HepG2 (cell line): ENCODE measurements around the gene ETV6. TPM values are rescaled to one million over a fixed set of nuclear protein-coding genes. Genes with fewer than 3 reads are reported as not detected.
A peak's percentile ranks its signal among the peaks of the same experiment; 100 is the strongest.

ENCODE experiments used
- ATAC-seq: fragments of 200-7000 bp; cut with Tn5 transposase; 3 replicates; pipeline ENCODE4 v1.9.1; 2020; ENCODE audit warnings: mild to moderate bottlenecking, moderate library complexity
- BruUV-seq: library from RNA; stranded (reverse); fragments of 400-500 nt; replicated peaks from 2 replicates; lab custom pipeline; 2021; lab: Mats Ljungman, UMichigan
- CTCF ChIA-PET: fragments of 300-600 bp; formaldehyde crosslinking; extraction: SDS; loops from one replicate; lab custom pipeline; 2021; ENCODE audit warnings: low total read pairs, inconsistent platforms, low intra/inter-chr PET ratio; lab: Yijun Ruan, JAX
- POLR2A ChIA-PET: fragments of 350-600 bp; sonication (Branson Sonifier 250); formaldehyde crosslinking; loops from one replicate; lab custom pipeline; 2020; ENCODE audit warnings: antibody characterized with exemption, inconsistent platforms; lab: Yijun Ruan, JAX
- DNase-seq: peaks from one replicate; pipeline ENCODE4 v3.0.0-alpha.2; 2015; ENCODE audit warnings: low spot score
- FAIRE-seq: peaks from 3 replicates; lab custom pipeline; 2011; peaks lifted over from hg19 to GRCh38; lab: Jason Lieb, UNC
- H2AFZ ChIP-seq: one replicate; pipeline ENCODE4 v1.6.1; 2011; ENCODE audit warnings: low read length, inconsistent platforms
- H3K27ac ChIP-seq: fragments of 300-600 bp; 3 replicates; pipeline ENCODE4 v1.8.0; 2011; ENCODE audit warnings: mixed run types, mild to moderate bottlenecking, mixed read lengths, low read length, inconsistent platforms; ENCODE audit not compliant: insufficient read depth; ENCODE audit errors: extremely low read length
- H3K27me3 ChIP-seq, 2 experiments: fragments of 200-600 bp in 1 of 2; 2 replicates in 1 of 2; 3 replicates in 1 of 2; pipeline versions ENCODE4 v1.6.0 to v1.8.0; 2011; ENCODE audit warnings: low read length in 2 of 2, mild to moderate bottlenecking in 2 of 2, moderate library complexity in 2 of 2, inconsistent platforms in 1 of 2; ENCODE audit not compliant: insufficient read depth in 2 of 2, control insufficient read depth in 1 of 2
- H3K36me3 ChIP-seq, 2 experiments: fragments of 200-600 bp in 1 of 2; replicated peaks in 1 of 2; 2 replicates in 1 of 2; 3 replicates in 1 of 2; pipeline versions ENCODE4 v1.5.1 to v1.8.0; 2011; ENCODE audit warnings: low read length in 2 of 2, inconsistent platforms in 1 of 2; ENCODE audit not compliant: insufficient read depth in 2 of 2, control insufficient read depth in 1 of 2
- H3K4me1 ChIP-seq: 2 replicates; pipeline ENCODE4 v1.5.1; 2012; ENCODE audit warnings: low read length, inconsistent platforms; ENCODE audit not compliant: insufficient read depth
- H3K4me2 ChIP-seq: 2 replicates; pipeline ENCODE4 v1.6.0; 2011; ENCODE audit warnings: low read depth, low read length, inconsistent platforms
- H3K4me3 ChIP-seq, 3 experiments: fragments of 200-600 bp in 1 of 3; sonication (generic), shearing (Covaris generic) in 1 of 3; replicated peaks in 1 of 3; 2 replicates each; pipeline ENCODE4 v1.5.1; 2011 to 2016; ENCODE audit warnings: low read length in 3 of 3, inconsistent platforms in 2 of 3, low read depth in 2 of 3, mild to moderate bottlenecking in 2 of 3, control low read depth in 1 of 3, mixed read lengths in 1 of 3; ENCODE audit not compliant: insufficient read depth in 1 of 3
- H3K79me2 ChIP-seq: one replicate; pipeline ENCODE4 v1.6.1; 2011; ENCODE audit warnings: low read length, inconsistent platforms; ENCODE audit not compliant: insufficient read depth
- H3K9ac ChIP-seq: 2 replicates; pipeline ENCODE4 v1.6.0; 2011; ENCODE audit warnings: mild to moderate bottlenecking, low read depth, low read length, inconsistent platforms; ENCODE audit not compliant: insufficient read depth
- H3K9me3 ChIP-seq: 2 replicates; pipeline ENCODE4 v1.5.1; 2012; ENCODE audit warnings: mild to moderate bottlenecking, low read length
- H4K20me1 ChIP-seq: 2 replicates; pipeline ENCODE4 v1.6.0; 2011; ENCODE audit warnings: inconsistent platforms, mild to moderate bottlenecking, low read length, moderate library complexity; ENCODE audit not compliant: insufficient read depth
- FOSL2 ChIP-seq: sonication (generic); formaldehyde crosslinking; IDR thresholded peaks from 2 replicates; pipeline ENCODE4 v1.4.0; 2020; ENCODE audit warnings: missing genetic modification reagents
- RXRB ChIP-seq: IDR thresholded peaks from 2 replicates; pipeline ENCODE4 v1.6.1; 2016; ENCODE audit warnings: borderline replicate concordance, missing genetic modification reagents, missing compliant biosample characterization
- ZNF687 ChIP-seq: sonication (generic); formaldehyde crosslinking; IDR thresholded peaks from 2 replicates; pipeline ENCODE4 v1.5.1; 2020; ENCODE audit warnings: mild to moderate bottlenecking, missing genetic modification reagents, moderate library complexity
- WGBS: methylation state at CpG from one replicate; pipeline ENCODE4 v1.1.6; 2017; ENCODE audit warnings: low lambda C conversion rate; 5-methylcytosine and 5-hydroxymethylcytosine counted together
- in situ Hi-C: cut with HindIII; loops from 2 replicates; pipeline ENCODE4 v1.10.0; 2017; ENCODE audit warnings: low pct_unique_long_range_greater_than_20kb; ENCODE audit not compliant: extremely low pct_ligation_motif_present
- intact Hi-C: fragments of 100-400 bp; cut with micrococcal nuclease; formaldehyde crosslinking; loops from one replicate; pipeline ENCODE4 v1.10.0; 2022; ENCODE audit not compliant: unreplicated experiment
- polyA plus RNA-seq, 8 experiments: library from polyadenylated mRNA; depleted of rRNA in 3 of 8; stranded (reverse) in 7 of 8; unstranded in 1 of 8; fragments of >200 nt; fragmentation: Illumina TruSeq in 4 of 8; extraction: Trizol in 4 of 8; gene quantifications; 2 replicates each; pipeline versions ENCODE4 v1.2.1 to v1.2.3, GENCODE V29; 2011 to 2016; ENCODE audit warnings: low read depth in 4 of 8, missing spikeins in 1 of 8, mixed read lengths in 1 of 8; ENCODE audit not compliant: insufficient read depth in 1 of 8
- total RNA-seq, 5 experiments: library from RNA; depleted of rRNA; stranded (reverse); fragments of >200 nt; fragmentation: Illumina TruSeq; extraction: Trizol; gene quantifications; 2 replicates each; pipeline ENCODE4 v1.2.3, GENCODE V29; 2016; ENCODE audit warnings: low read depth in 1 of 5
- TF ChIP-seq, protein P1 (sequence below): sonication (generic); formaldehyde crosslinking; IDR thresholded peaks from 2 replicates; pipeline ENCODE4 v1.8.1; 2023; ENCODE audit warnings: mild to moderate bottlenecking, missing genetic modification reagents

The ETV6 gene
- total and polyA plus RNA-seq, 2 of the 13 experiments (the other 11 are each of a cell fraction or from before 2014, with no cell fraction given), result 2.2 to 3.0 TPM

GRCh38 chr12:11813438-11813813 is 164.0 kb downstream of the ETV6 start (continued):
- TF ChIP-seq ZNF687 (CRISPR knock-in tag) (no peak), RXRB (CRISPR knock-in tag) (no peak)

GRCh38 chr12:11814374-11814773 is 164.9 kb downstream of the ETV6 start:
- H3K79me2 ChIP-seq, result no peaks in the 10 kb centered on the region
- POLR2A ChIA-PET, result no interaction called here
- no peaks in the 10 kb centered on the region for H3K9me3 ChIP-seq
- H2AFZ ChIP-seq, result no peak overlapping the region
- H3K27ac ChIP-seq, result no peak overlapping the region
- no peaks in the 10 kb centered on the region for H4K20me1 ChIP-seq
- H3K4me2 ChIP-seq, result no peak overlapping the region
- FAIRE-seq, result no peak
- TF ChIP-seq, protein P1, sequence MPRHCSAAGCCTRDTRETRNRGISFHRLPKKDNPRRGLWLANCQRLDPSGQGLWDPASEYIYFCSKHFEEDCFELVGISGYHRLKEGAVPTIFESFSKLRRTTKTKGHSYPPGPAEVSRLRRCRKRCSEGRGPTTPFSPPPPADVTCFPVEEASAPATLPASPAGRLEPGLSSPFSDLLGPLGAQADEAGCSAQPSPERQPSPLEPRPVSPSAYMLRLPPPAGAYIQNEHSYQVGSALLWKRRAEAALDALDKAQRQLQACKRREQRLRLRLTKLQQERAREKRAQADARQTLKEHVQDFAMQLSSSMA (CRISPR knock-in tag), result no peak
- peak; percentile 60 for TF ChIP-seq FOSL2 (CRISPR knock-in tag)
- TF ChIP-seq, all 625 proteins: peak for 1
- no TSS peak for BruUV-seq
- no peaks in the 10 kb centered on the region for H3K27me3 ChIP-seq
- in situ Hi-C loops, result no loop called here
- 21% methylated on average over 3 of the region's 3 CpGs for WGBS
- CTCF ChIA-PET, result no interaction called here
- H3K9ac ChIP-seq, result no peak overlapping the region
- H3K4me3 ChIP-seq, result no peak overlapping the region
- peak; percentile 43 for DNase-seq
- H3K36me3 ChIP-seq, result no peaks in the 10 kb centered on the region
- peaks cover 33% of the 10 kb centered on the region for H3K4me1 ChIP-seq
- peak; percentile 15; the same call in 1 of the 3 replicates for ATAC-seq
- intact Hi-C loops, result loop anchor here (5.0 to 10.0 kb wide), 4 partner anchors 73 to 230 kb away; no protein-coding TSS in a partner anchor
